Measurements from ENCODE around the gene SGMS1.

- TF ChIP-seq POLR2A (IDR thresholded peaks at IDR 0.05; ENCODE audit: low read depth, low read length) (no peak), POLR2AphosphoS5 (IDR thresholded peaks at IDR 0.05; ENCODE audit: low read depth, low read length) (no peak), TAF1 (IDR thresholded peaks at IDR 0.05; ENCODE audit: borderline replicate concordance, low read depth, low read length) (no peak)
These were observed 10.7 kb upstream of the SGMS1 start for GRCh38 chr10:50634479-50634878.
